Measurements from ENCODE around the gene ST6GALNAC3.

The ST6GALNAC3 gene

GRCh38 chr1:76501586-76502219 is 427.2 kb downstream of the ST6GALNAC3 start:
- H3K36me3 ChIP-seq, result no peaks in the 10 kb centered on the region
- peak overlapping the region; percentile 13; the same call in 1 of the 2 replicates for H3K4me2 ChIP-seq
- H3K27me3 ChIP-seq, result no peaks in the 10 kb centered on the region
- no peak for TF ChIP-seq Cebpa-rat (IDR thresholded peaks at IDR 0.05)
- H3K9me3 ChIP-seq, result no peaks in the 10 kb centered on the region
- no peak overlapping the region for H3K4me3 ChIP-seq
- no peak overlapping the region for H3K9ac ChIP-seq
- no peak overlapping the region for H3K27ac ChIP-seq
- H3K4me1 ChIP-seq, result peaks cover 6% of the 10 kb centered on the region; the same call in 1 of the 2 replicates
- H4K20me1 ChIP-seq, result no peaks in the 10 kb centered on the region

- Histone ChIP-seq H3K36me3 (no peaks in the 10 kb centered on the region), H3K4me2 (no peak overlapping the region), H3K4me3 (no peak overlapping the region), H3K27me3 (no peaks in the 10 kb centered on the region), H3K27ac (no peak overlapping the region), H3K9me3 (no peaks in the 10 kb centered on the region), H3K4me1 (peaks cover 6% of the 10 kb centered on the region; the same call in 1 of the 2 replicates), H3K9ac (no peak overlapping the region), H4K20me1 (no peaks in the 10 kb centered on the region)
- no peak for TF ChIP-seq Cebpa-rat (IDR thresholded peaks at IDR 0.05)
Observed at GRCh38 chr1:76503100-76503499, 428.6 kb downstream of the ST6GALNAC3 start.

- H3K4me2 ChIP-seq, result no peak overlapping the region
- H3K4me1 ChIP-seq, result peaks cover 6% of the 10 kb centered on the region; the same call in 1 of the 2 replicates
- H3K9me3 ChIP-seq, result no peaks in the 10 kb centered on the region
- no peaks in the 10 kb centered on the region for H3K36me3 ChIP-seq
- H3K9ac ChIP-seq, result no peak overlapping the region
- TF ChIP-seq Cebpa-rat (IDR thresholded peaks at IDR 0.05), result no peak
- no peaks in the 10 kb centered on the region for H4K20me1 ChIP-seq
- H3K27me3 ChIP-seq, result no peaks in the 10 kb centered on the region
- H3K27ac ChIP-seq, result no peak overlapping the region
- H3K4me3 ChIP-seq, result no peak overlapping the region
Observed at GRCh38 chr1:76503736-76504135, 429.2 kb downstream of the ST6GALNAC3 start.

GRCh38 chr1:76507376-76507775 is 432.8 kb downstream of the ST6GALNAC3 start:
- H4K20me1 ChIP-seq, result no peaks in the 10 kb centered on the region
- no peak overlapping the region for H3K4me2 ChIP-seq
- H3K4me3 ChIP-seq, result no peak overlapping the region
- H3K36me3 ChIP-seq, result no peaks in the 10 kb centered on the region
- no peak overlapping the region for H3K9ac ChIP-seq
- H3K27ac ChIP-seq, result no peak overlapping the region
- H3K4me1 ChIP-seq, result no peaks in the 10 kb centered on the region
- no peak for TF ChIP-seq Cebpa-rat (IDR thresholded peaks at IDR 0.05)
- no peaks in the 10 kb centered on the region for H3K9me3 ChIP-seq
- H3K27me3 ChIP-seq, result no peaks in the 10 kb centered on the region

GRCh38 chr1:76508871-76509270 is 434.3 kb downstream of the ST6GALNAC3 start:
- no peaks in the 10 kb centered on the region for H3K9me3 ChIP-seq
- no peaks in the 10 kb centered on the region for H3K27me3 ChIP-seq
- no peak overlapping the region for H3K4me2 ChIP-seq
- H3K4me1 ChIP-seq, result no peaks in the 10 kb centered on the region
- no peak overlapping the region for H3K27ac ChIP-seq
- no peak for TF ChIP-seq Cebpa-rat (IDR thresholded peaks at IDR 0.05)
- no peak overlapping the region for H3K9ac ChIP-seq
- no peaks in the 10 kb centered on the region for H4K20me1 ChIP-seq
- H3K4me3 ChIP-seq, result no peak overlapping the region
- H3K36me3 ChIP-seq, result no peaks in the 10 kb centered on the region

- Histone ChIP-seq H4K20me1 (no peaks in the 10 kb centered on the region), H3K9ac (no peak overlapping the region), H3K36me3 (no peaks in the 10 kb centered on the region), H3K27me3 (no peaks in the 10 kb centered on the region), H3K9me3 (no peaks in the 10 kb centered on the region), H3K4me1 (no peaks in the 10 kb centered on the region), H3K27ac (no peak overlapping the region), H3K4me3 (no peak overlapping the region), H3K4me2 (no peak overlapping the region)
- no peak for TF ChIP-seq Cebpa-rat (IDR thresholded peaks at IDR 0.05)
Observed at GRCh38 chr1:76510672-76511557, 436.4 kb downstream of the ST6GALNAC3 start.

GRCh38 chr1:76511558-76512179 is 437.1 kb downstream of the ST6GALNAC3 start:
- no peak for TF ChIP-seq Cebpa-rat (IDR thresholded peaks at IDR 0.05)
- H3K9ac ChIP-seq, result no peak overlapping the region
- H4K20me1 ChIP-seq, result no peaks in the 10 kb centered on the region
- H3K9me3 ChIP-seq, result no peaks in the 10 kb centered on the region
- H3K27me3 ChIP-seq, result no peaks in the 10 kb centered on the region
- no peak overlapping the region for H3K4me2 ChIP-seq
- H3K36me3 ChIP-seq, result no peaks in the 10 kb centered on the region
- H3K4me1 ChIP-seq, result no peaks in the 10 kb centered on the region
- no peak overlapping the region for H3K4me3 ChIP-seq
- no peak overlapping the region for H3K27ac ChIP-seq

- H3K4me2 ChIP-seq, result no peak overlapping the region
- H3K27ac ChIP-seq, result no peak overlapping the region
- no peak overlapping the region for H3K4me3 ChIP-seq
- no peaks in the 10 kb centered on the region for H3K36me3 ChIP-seq
- no peaks in the 10 kb centered on the region for H3K4me1 ChIP-seq
- H3K9me3 ChIP-seq, result no peaks in the 10 kb centered on the region
- TF ChIP-seq Cebpa-rat (IDR thresholded peaks at IDR 0.05), result no peak
- H4K20me1 ChIP-seq, result no peaks in the 10 kb centered on the region
- no peak overlapping the region for H3K9ac ChIP-seq
- no peaks in the 10 kb centered on the region for H3K27me3 ChIP-seq
Observed at GRCh38 chr1:76530953-76531352, 456.4 kb downstream of the ST6GALNAC3 start.

GRCh38 chr1:76541618-76542017 is 467.1 kb downstream of the ST6GALNAC3 start:
- H3K9me3 ChIP-seq, result 0 out of 2 replicates have a peak, but pooled peaks cover 7% of the 10 kb centered on the region
- H3K27me3 ChIP-seq, result no peaks in the 10 kb centered on the region
- no peak overlapping the region for H3K9ac ChIP-seq
- H3K27ac ChIP-seq, result no peak overlapping the region
- no peaks in the 10 kb centered on the region for H3K4me1 ChIP-seq
- H3K36me3 ChIP-seq, result no peaks in the 10 kb centered on the region
- H3K4me2 ChIP-seq, result no peak overlapping the region
- no peak for TF ChIP-seq Cebpa-rat (IDR thresholded peaks at IDR 0.05)
- no peaks in the 10 kb centered on the region for H4K20me1 ChIP-seq
- no peak overlapping the region for H3K4me3 ChIP-seq

GRCh38 chr1:76542359-76542758 is 467.8 kb downstream of the ST6GALNAC3 start:
- Histone ChIP-seq H3K9me3 (0 out of 2 replicates have a peak, but pooled peaks cover 7% of the 10 kb centered on the region), H3K27ac (no peak overlapping the region), H3K36me3 (no peaks in the 10 kb centered on the region), H3K4me2 (no peak overlapping the region), H3K27me3 (no peaks in the 10 kb centered on the region), H3K9ac (no peak overlapping the region), H3K4me3 (no peak overlapping the region), H3K4me1 (no peaks in the 10 kb centered on the region), H4K20me1 (no peaks in the 10 kb centered on the region)
- no peak for TF ChIP-seq Cebpa-rat (IDR thresholded peaks at IDR 0.05)
